Retinal pigment epithelial cell (primary cell): Measurements from ENCODE around the gene ZNF304.

ENCODE experiments used
- DNase-seq: peaks from one replicate; pipeline ENCODE4 v3.0.0-alpha.2; 2010; ENCODE audit warnings: low read depth
- H3K4me3 ChIP-seq: 2 replicates; pipeline ENCODE4 v1.5.1; 2011; ENCODE audit warnings: mild to moderate bottlenecking, low read length, control low read depth, moderate library complexity
- TF ChIP-seq, protein P1 (sequence below): conservative IDR thresholded peaks from 2 replicates; pipeline ENCODE4 v1.5.1; 2011; ENCODE audit warnings: low read depth, low read length, control low read depth, inconsistent platforms

Gene ZNF304

DNA sequence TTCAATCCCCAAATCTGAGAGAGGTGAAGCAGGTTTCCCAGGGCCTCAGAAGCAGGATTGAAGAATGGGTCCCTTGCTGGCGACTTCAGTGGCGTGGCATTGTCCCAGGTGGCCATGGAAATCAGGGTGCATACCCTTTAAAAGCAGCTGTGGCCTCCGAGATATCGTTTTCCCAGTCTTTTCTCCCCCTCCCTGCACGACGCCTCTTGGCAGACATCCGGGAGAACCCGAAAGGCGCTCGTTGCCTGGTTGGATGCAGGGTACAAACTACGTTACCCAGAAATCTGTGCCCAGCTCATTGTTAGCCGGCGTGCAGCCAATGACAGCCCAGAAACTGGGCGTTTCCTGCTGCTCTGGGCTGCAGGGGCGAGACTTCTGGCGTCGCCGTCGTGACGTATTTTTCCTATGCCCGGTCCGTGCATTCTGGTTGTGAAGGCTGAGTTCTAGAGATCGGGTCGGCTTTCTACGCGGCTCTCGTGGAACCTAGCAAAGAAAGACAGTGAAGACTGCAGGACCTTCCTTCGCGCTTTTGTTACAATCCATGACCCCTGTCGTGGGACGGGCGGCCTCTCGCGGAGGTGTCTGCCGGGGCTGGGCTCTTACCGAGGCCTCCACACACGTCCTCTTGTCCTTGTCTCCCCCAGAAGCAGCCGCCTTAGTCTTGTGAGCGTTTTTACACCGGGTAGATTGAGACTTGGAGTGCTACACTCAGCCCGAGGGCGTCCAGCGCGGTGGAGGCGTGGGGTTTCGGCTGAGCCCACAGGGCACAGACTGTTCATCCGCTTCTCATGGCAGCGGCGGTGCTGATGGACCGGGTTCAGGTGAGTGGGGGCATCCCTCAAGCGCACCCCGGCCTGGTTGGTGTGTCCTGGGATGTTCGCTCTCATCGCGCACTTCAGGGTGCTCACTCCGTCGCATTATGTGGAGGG is at the start of gene ZNF304:
Gene ZNF304 (plus strand): TSS at position 395 of the 929 bp plus-strand sequence. CDS start 394 bp downstream, at position 789.
- H3K4me3 ChIP-seq = peak within 1 kb of the TSS; percentile 81
- TF ChIP-seq, protein P1, sequence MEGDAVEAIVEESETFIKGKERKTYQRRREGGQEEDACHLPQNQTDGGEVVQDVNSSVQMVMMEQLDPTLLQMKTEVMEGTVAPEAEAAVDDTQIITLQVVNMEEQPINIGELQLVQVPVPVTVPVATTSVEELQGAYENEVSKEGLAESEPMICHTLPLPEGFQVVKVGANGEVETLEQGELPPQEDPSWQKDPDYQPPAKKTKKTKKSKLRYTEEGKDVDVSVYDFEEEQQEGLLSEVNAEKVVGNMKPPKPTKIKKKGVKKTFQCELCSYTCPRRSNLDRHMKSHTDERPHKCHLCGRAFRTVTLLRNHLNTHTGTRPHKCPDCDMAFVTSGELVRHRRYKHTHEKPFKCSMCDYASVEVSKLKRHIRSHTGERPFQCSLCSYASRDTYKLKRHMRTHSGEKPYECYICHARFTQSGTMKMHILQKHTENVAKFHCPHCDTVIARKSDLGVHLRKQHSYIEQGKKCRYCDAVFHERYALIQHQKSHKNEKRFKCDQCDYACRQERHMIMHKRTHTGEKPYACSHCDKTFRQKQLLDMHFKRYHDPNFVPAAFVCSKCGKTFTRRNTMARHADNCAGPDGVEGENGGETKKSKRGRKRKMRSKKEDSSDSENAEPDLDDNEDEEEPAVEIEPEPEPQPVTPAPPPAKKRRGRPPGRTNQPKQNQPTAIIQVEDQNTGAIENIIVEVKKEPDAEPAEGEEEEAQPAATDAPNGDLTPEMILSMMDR = no peak
- DNase-seq = peak; percentile 81

DNA sequence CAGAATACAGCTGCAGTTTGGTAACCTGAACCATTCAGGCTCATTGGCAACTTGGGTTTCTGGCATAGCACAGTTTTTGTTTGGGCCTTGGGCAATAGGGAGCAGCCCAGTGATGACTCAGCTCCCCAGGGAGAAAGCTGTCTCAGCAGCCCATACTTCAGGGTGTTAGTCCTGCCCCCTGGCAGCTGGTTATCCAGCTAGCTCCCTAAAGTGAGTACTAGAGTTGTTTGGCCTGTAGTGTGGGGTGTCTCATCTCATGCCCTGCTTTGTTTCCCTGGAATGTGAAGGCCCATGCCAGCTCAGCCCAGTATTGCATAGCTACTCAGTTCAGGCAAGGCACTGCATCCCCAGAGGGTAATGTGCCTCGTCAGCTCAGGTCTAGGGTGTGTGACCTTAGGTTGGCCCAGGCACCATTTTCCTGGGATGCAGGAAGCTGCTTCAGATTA is 49.0 kb upstream of the ZNF304 start:
- H3K4me3 ChIP-seq = no peak overlapping the region

DNA sequence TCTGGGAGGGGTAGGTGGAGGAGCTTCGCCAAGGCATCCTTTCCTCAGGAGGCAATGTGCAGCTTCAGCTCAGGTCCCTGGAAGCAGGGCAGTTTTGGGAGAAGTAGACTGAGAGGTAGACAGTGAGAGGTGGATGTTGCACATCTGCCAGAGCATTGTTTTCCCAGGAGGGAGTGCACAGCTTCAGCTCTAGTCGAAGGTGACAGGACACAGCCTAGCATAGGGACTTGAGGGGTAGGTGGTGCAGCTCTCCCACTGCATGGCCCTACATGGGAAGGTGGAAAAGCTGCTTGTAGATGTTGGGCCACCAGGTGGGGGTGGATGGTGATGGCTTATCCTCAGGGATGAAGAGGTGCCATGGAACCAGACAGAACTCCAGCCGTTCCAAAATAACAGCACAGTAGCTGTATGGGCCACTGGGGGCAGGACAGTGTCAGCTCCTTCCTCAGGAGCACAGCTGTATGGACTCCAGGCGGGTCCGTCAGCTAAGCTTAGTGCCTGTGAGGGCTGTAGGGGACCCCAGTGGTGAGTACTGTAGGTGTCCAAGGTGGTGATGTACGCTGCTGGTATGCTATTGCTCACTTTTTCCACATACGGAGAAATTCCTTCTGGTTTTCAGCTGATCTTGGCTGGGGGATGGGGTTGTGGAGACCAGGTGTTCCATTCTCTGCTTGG is 48.2 kb upstream of the ZNF304 start:
- TF ChIP-seq, protein P1 = no peak
- DNase-seq = no peak
- no peak overlapping the region for H3K4me3 ChIP-seq

More for the DNA sequence above, 49.0 kb upstream of the ZNF304 start:
- no peak for DNase-seq
- TF ChIP-seq, protein P1 = no peak

DNA sequence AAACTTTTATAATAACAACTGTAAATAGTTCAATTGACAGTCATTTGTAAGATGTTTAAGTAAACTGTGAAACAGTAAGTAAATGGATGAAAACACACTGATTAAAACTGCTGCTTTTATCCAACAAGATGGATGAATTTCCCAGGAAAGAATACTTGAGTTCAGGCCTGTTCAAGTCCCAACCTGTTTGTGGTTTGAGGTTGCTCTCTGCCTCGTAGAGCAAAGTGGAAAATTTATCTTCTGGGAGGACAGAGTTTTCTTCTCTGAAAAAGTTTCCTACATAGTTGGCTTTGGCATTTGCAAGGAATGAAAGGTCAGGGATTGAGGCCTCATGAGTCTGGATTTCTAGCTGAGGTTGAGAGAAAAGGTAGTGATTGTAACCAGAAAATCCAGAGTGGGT is 46.0 kb upstream of the ZNF304 start:
- no peak for DNase-seq
- TF ChIP-seq, protein P1 = no peak
- no peak overlapping the region for H3K4me3 ChIP-seq

DNA sequence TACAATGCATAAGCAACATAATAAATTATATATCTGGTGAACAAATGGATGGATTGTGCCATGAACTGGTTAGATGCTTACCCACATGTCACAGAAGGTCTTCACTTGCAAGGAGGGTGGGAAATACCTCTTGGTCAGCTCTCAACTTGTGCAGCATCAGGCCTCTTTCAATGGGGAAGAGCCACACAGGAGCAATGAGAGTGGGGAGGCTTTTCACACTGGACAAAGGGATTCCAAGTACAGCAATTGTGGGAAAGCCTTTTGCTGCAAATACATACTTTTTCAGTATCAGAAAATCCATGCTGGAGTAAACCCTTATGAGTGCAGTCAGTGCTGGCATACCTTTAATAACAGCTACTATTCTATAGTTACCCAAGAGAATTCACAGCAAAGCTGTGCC is 42.6 kb upstream of the ZNF304 start:
- H3K4me3 ChIP-seq = no peak overlapping the region
- TF ChIP-seq, protein P1 = no peak

DNA sequence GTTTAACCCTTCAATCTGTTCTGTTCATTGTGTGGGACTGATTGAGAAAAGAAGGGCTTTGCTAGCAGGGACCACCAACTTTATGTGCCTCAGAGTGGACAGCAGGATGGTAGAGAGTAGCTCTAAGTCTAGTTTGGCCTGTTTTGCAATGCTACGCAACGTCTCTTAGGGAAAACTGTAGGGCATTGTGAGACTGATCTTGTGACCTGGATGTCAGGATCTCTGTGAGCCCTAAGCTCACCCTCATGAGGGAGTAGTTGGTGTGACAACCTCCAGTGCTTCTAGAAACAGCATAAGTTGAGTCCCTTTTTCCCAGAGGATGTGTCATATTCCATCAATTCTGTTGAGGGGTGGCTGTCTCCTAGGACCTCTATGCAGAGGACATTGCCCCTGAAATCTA is 40.3 kb upstream of the ZNF304 start:
- TF ChIP-seq, protein P1 = no peak
- H3K4me3 ChIP-seq = no peak overlapping the region
- no peak for DNase-seq

More for the DNA sequence above, 42.6 kb upstream of the ZNF304 start:
- DNase-seq = no peak

DNA sequence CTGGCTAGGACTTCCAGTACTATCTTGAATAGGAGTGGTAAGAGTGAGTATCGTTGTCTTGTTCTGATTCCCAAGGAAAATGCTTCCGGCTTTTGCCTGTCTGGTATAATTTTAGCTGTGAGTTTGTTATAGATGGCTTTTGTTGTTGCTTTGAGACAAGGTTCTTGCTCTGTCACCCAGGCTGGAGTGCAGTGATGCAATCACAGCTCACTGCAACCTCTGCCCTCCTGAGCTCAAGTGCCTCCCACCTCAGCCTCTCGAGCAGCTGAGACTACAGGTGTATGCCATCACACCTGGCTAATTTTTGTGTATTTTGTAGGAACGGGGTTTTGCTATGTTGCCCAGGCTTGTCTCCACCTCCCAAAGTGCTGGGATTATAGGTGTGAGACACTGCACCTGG is 36.9 kb upstream of the ZNF304 start:
- no peak overlapping the region for H3K4me3 ChIP-seq
- no peak for DNase-seq
- TF ChIP-seq, protein P1 = no peak
